Measurements from ENCODE around the gene GRM2.

DNA sequence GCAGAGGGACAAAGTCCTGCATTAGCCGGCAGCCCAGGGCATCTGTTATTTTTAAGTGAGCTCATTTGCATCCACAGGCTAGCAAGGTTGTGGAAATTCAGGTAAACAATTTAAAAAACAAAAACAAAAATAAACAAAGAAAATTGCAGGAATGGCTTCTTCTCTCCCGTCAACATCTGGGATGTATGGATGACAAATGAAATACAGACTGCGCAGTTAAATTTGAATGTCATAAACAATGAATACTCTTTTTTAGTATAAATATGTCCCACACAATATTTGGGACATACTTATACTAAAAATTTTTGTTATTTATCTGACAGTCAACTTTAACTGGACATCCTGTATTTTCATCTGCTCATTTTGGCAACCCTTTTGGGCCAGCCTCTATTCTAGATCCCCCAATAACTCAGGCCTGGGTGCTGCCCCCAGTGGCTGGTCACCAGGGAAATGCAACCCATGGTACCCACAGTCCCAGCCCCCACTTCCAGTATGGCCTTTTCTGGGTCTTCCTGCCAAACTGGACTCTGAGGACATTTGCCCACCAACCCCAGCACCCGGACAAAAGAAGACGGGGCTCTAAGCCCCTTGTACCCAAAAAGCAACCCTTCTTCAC is 12.7 kb downstream of the GRM2 start:
- TF ChIP-seq, protein P1, sequence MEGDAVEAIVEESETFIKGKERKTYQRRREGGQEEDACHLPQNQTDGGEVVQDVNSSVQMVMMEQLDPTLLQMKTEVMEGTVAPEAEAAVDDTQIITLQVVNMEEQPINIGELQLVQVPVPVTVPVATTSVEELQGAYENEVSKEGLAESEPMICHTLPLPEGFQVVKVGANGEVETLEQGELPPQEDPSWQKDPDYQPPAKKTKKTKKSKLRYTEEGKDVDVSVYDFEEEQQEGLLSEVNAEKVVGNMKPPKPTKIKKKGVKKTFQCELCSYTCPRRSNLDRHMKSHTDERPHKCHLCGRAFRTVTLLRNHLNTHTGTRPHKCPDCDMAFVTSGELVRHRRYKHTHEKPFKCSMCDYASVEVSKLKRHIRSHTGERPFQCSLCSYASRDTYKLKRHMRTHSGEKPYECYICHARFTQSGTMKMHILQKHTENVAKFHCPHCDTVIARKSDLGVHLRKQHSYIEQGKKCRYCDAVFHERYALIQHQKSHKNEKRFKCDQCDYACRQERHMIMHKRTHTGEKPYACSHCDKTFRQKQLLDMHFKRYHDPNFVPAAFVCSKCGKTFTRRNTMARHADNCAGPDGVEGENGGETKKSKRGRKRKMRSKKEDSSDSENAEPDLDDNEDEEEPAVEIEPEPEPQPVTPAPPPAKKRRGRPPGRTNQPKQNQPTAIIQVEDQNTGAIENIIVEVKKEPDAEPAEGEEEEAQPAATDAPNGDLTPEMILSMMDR (IDR thresholded peaks at IDR 0.05; ENCODE audit: borderline replicate concordance, extremely low read depth, low read length, poor library complexity, severe bottlenecking), result peak; percentile 14
- no peak for TF ChIP-seq EZH2 (IDR thresholded peaks at IDR 0.05; ENCODE audit: borderline replicate concordance, low read depth, low read length, severe bottlenecking)

Measured in DND-41 (cell line).